ENCODE results near the gene POU2F3.

Gene POU2F3

GRCh38 chr11:120327311-120327710 is 87.4 kb downstream of the POU2F3 start:
- DNase-seq (ENCODE audit: low read depth) = no peak
- no peak for TF ChIP-seq CTCF (IDR thresholded peaks at IDR 0.05; ENCODE audit: insufficient read depth, low read depth, low read length, missing control alignments)
- H3K4me3 ChIP-seq (ENCODE audit: low read depth, low read length) = no peak overlapping the region

- no peak for TF ChIP-seq CTCF (IDR thresholded peaks at IDR 0.05; ENCODE audit: insufficient read depth, low read depth, low read length, missing control alignments)
- no peak overlapping the region for H3K4me3 ChIP-seq (ENCODE audit: low read depth, low read length)
- DNase-seq (ENCODE audit: low read depth) = no peak
Observed at GRCh38 chr11:120329556-120329955, 89.6 kb downstream of the POU2F3 start.

GRCh38 chr11:120330045-120330444 is 90.1 kb downstream of the POU2F3 start:
- no peak for DNase-seq (ENCODE audit: low read depth)
- TF ChIP-seq CTCF (IDR thresholded peaks at IDR 0.05; ENCODE audit: insufficient read depth, low read depth, low read length, missing control alignments) = no peak
- H3K4me3 ChIP-seq (ENCODE audit: low read depth, low read length) = no peak overlapping the region

- no peak overlapping the region for H3K4me3 ChIP-seq (ENCODE audit: low read depth, low read length)
- DNase-seq (ENCODE audit: low read depth) = no peak
- no peak for TF ChIP-seq CTCF (IDR thresholded peaks at IDR 0.05; ENCODE audit: insufficient read depth, low read depth, low read length, missing control alignments)
Observed at GRCh38 chr11:120331301-120331996, 91.5 kb downstream of the POU2F3 start.

DNA sequence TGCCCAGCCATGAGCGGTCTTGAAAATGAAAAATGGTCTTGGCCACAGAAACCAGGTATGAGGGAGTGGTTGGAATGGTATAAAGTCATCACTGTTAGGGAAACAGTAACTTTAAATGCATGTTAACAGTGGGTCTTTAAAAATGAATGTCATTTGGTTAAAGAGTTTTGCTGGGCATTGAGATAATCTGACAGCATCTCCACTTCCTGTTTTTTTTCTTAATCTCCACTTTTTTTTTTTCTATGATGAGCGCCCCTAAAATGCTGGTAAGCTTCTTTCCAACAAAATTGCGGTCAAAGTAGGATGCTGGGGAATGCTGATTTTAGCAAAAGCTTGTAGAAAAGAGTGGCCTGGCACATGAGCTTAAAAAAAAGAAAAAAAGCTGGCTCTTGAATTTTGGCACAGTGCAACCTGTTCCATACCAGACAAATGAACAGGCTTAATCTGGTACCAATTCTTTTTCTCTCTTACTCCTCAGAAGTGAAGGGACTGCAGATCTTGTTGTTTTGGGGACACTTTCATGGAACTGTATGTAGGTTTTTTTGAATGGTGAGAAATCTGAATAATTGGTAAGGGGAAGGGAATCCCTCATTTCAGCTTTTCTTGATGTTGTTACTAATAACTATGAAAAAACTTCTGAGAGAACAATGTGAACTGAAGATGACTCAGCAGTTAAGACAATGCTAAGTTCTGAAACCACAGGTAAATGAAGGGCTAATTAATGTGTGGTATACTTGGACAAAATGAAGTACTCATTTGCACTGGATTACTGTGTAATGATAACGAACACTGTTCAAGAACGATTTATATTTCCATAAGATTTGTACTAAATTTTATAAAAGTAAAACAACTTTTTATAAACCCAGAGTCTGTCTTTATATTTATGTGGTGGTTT is 93.1 kb downstream of the POU2F3 start:
- no peak for TF ChIP-seq CTCF (IDR thresholded peaks at IDR 0.05; ENCODE audit: insufficient read depth, low read depth, low read length, missing control alignments)

GRCh38 chr11:120333801-120334200 is 93.9 kb downstream of the POU2F3 start:
- no peak for TF ChIP-seq CTCF (IDR thresholded peaks at IDR 0.05; ENCODE audit: insufficient read depth, low read depth, low read length, missing control alignments)
- H3K4me3 ChIP-seq (ENCODE audit: low read depth, low read length) = no peak overlapping the region
- no peak for DNase-seq (ENCODE audit: low read depth)

More for the DNA sequence above, 93.1 kb downstream of the POU2F3 start:
- no peak for DNase-seq (ENCODE audit: low read depth)
- no peak overlapping the region for H3K4me3 ChIP-seq (ENCODE audit: low read depth, low read length)
